ENCODE measurements around the gene TPPP2. TPM values are rescaled to one million over a fixed set of nuclear protein-coding genes. Genes with fewer than 3 reads are reported as not detected.
"Not testable (repeated sequence)": the region's sequence is repeated elsewhere in the genome, so short reads cannot be mapped to it uniquely, and the experiment has no call there.

The TPPP2 gene
- total RNA-seq, 3 donors from 2014 or later = not detected

GRCh38 chr14:21039585-21040369, 9.8 kb downstream of the TPPP2 start:
- Mint-ChIP-seq H3K9me3 (no peaks in the 10 kb centered on the region), H3K4me3 (no peak overlapping the region), H3K4me1 (ENCODE audit: low read depth) (peaks cover 9% of the 10 kb centered on the region), H3K36me3 (ENCODE audit: insufficient read depth) (no peaks in the 10 kb centered on the region), H3K27me3 (ENCODE audit: low read depth) (peaks cover 3% of the 10 kb centered on the region)
- peak; percentile 56 to 59 for ATAC-seq
- DNase-seq = no peak

GRCh38 chr14:21040370-21040925, 10.4 kb downstream of the TPPP2 start:
- ATAC-seq = no peak
- H3K4me3 Mint-ChIP-seq = no peak overlapping the region
- H3K27me3 Mint-ChIP-seq (ENCODE audit: low read depth) = peaks cover 5% of the 10 kb centered on the region
- H3K4me1 Mint-ChIP-seq (ENCODE audit: low read depth) = peaks cover 12% of the 10 kb centered on the region
- H3K36me3 Mint-ChIP-seq (ENCODE audit: insufficient read depth) = no peaks in the 10 kb centered on the region
- DNase-seq = no peak
- no peaks in the 10 kb centered on the region for H3K9me3 Mint-ChIP-seq

- not testable (repeated sequence) for H3K36me3 Mint-ChIP-seq (ENCODE audit: insufficient read depth); H3K9me3 Mint-ChIP-seq; ATAC-seq; DNase-seq; H3K27me3 Mint-ChIP-seq (ENCODE audit: low read depth); H3K4me3 Mint-ChIP-seq
- peaks cover 12% of the 10 kb centered on the region for H3K4me1 Mint-ChIP-seq (ENCODE audit: low read depth)
These were observed 10.9 kb downstream of the TPPP2 start for GRCh38 chr14:21040941-21041340.

- DNase-seq (no peak), ATAC-seq (no peak)
- H3K4me3 Mint-ChIP-seq = no peak within 1 kb of the TSS
- H3K9me3 Mint-ChIP-seq = no peaks in the 10 kb centered on the region
- peaks cover 5% of the 10 kb centered on the region for H3K27me3 Mint-ChIP-seq (ENCODE audit: low read depth)
- peaks cover 12% of the 10 kb centered on the region for H3K4me1 Mint-ChIP-seq (ENCODE audit: low read depth)
- H3K36me3 Mint-ChIP-seq (ENCODE audit: insufficient read depth) = no peaks in the 10 kb centered on the region
These were observed 11.8 kb downstream of the TPPP2 start, which contains the start of gene RNASE7 for GRCh38 chr14:21041676-21042433. TSS of gene RNASE7 (plus strand) at chr14:21042362. CDS start at chr14:21042993, 631 bp downstream.

- peaks cover 5% of the 10 kb centered on the region for H3K27me3 Mint-ChIP-seq (ENCODE audit: low read depth)
- no peaks in the 10 kb centered on the region for H3K9me3 Mint-ChIP-seq
- H3K4me3 Mint-ChIP-seq = no peak overlapping the region
- ATAC-seq (no peak), DNase-seq (no peak)
- peaks cover 12% of the 10 kb centered on the region for H3K4me1 Mint-ChIP-seq (ENCODE audit: low read depth)
- no peaks in the 10 kb centered on the region for H3K36me3 Mint-ChIP-seq (ENCODE audit: insufficient read depth)
These were observed 12.9 kb downstream of the TPPP2 start for GRCh38 chr14:21042918-21043317.

- DNase-seq (no peak), ATAC-seq (no peak)
- Mint-ChIP-seq H3K4me1 (ENCODE audit: low read depth) (peaks cover 12% of the 10 kb centered on the region), H3K27me3 (ENCODE audit: low read depth) (peaks cover 7% of the 10 kb centered on the region), H3K4me3 (no peak overlapping the region), H3K9me3 (no peaks in the 10 kb centered on the region), H3K36me3 (ENCODE audit: insufficient read depth) (no peaks in the 10 kb centered on the region)
These were observed 13.5 kb downstream of the TPPP2 start for GRCh38 chr14:21043387-21043973.

GRCh38 chr14:21043974-21044618, 14.1 kb downstream of the TPPP2 start:
- H3K4me3 Mint-ChIP-seq = no peak overlapping the region
- H3K9me3 Mint-ChIP-seq = no peaks in the 10 kb centered on the region
- ATAC-seq (no peak), DNase-seq (no peak)
- H3K27me3 Mint-ChIP-seq (ENCODE audit: low read depth) = peaks cover 9% of the 10 kb centered on the region
- no peaks in the 10 kb centered on the region for H3K36me3 Mint-ChIP-seq (ENCODE audit: insufficient read depth)
- peaks cover 12% of the 10 kb centered on the region for H3K4me1 Mint-ChIP-seq (ENCODE audit: low read depth)

GRCh38 chr14:21047378-21047781, 17.4 kb downstream of the TPPP2 start:
- peaks cover 13% of the 10 kb centered on the region for H3K27me3 Mint-ChIP-seq (ENCODE audit: low read depth)
- H3K4me3 Mint-ChIP-seq = no peak overlapping the region
- peaks cover 12% of the 10 kb centered on the region for H3K4me1 Mint-ChIP-seq (ENCODE audit: low read depth)
- ATAC-seq = no peak
- no peaks in the 10 kb centered on the region for H3K9me3 Mint-ChIP-seq
- no peak for DNase-seq
- no peaks in the 10 kb centered on the region for H3K36me3 Mint-ChIP-seq (ENCODE audit: insufficient read depth)

- peaks cover 10% of the 10 kb centered on the region for H3K27me3 Mint-ChIP-seq (ENCODE audit: low read depth)
- DNase-seq (no peak), ATAC-seq (no peak)
- H3K4me1 Mint-ChIP-seq (ENCODE audit: low read depth) = peaks cover 10% of the 10 kb centered on the region
- no peaks in the 10 kb centered on the region for H3K9me3 Mint-ChIP-seq
- H3K36me3 Mint-ChIP-seq (ENCODE audit: insufficient read depth) = no peaks in the 10 kb centered on the region
- no peak overlapping the region for H3K4me3 Mint-ChIP-seq
These were observed 18.6 kb downstream of the TPPP2 start for GRCh38 chr14:21048638-21049037.

GRCh38 chr14:21049271-21049673, 19.3 kb downstream of the TPPP2 start:
- Mint-ChIP-seq H3K9me3 (no peaks in the 10 kb centered on the region), H3K4me3 (no peak overlapping the region), H3K27me3 (ENCODE audit: low read depth) (peaks cover 10% of the 10 kb centered on the region), H3K36me3 (ENCODE audit: insufficient read depth) (no peaks in the 10 kb centered on the region), H3K4me1 (ENCODE audit: low read depth) (peaks cover 8% of the 10 kb centered on the region)
- DNase-seq = no peak
- no peak for ATAC-seq

- ATAC-seq (no peak), DNase-seq (no peak)
- Mint-ChIP-seq H3K4me3 (no peak overlapping the region), H3K27me3 (ENCODE audit: low read depth) (peaks cover 8% of the 10 kb centered on the region), H3K4me1 (ENCODE audit: low read depth) (no peaks in the 10 kb centered on the region), H3K36me3 (ENCODE audit: insufficient read depth) (no peaks in the 10 kb centered on the region), H3K9me3 (no peaks in the 10 kb centered on the region)
These were observed 20.6 kb downstream of the TPPP2 start for GRCh38 chr14:21050597-21050996.

GRCh38 chr14:21053184-21054122, 23.4 kb downstream of the TPPP2 start:
- Mint-ChIP-seq H3K4me1 (ENCODE audit: low read depth) (no peaks in the 10 kb centered on the region), H3K4me3 (no peak overlapping the region), H3K27me3 (ENCODE audit: low read depth) (peaks cover 7% of the 10 kb centered on the region), H3K36me3 (ENCODE audit: insufficient read depth) (no peaks in the 10 kb centered on the region), H3K9me3 (no peaks in the 10 kb centered on the region)
- DNase-seq = no peak
- no peak for ATAC-seq

- Mint-ChIP-seq H3K4me1 (ENCODE audit: low read depth) (no peaks in the 10 kb centered on the region), H3K4me3 (no peak overlapping the region), H3K36me3 (ENCODE audit: insufficient read depth) (no peaks in the 10 kb centered on the region), H3K27me3 (ENCODE audit: low read depth) (peaks cover 4% of the 10 kb centered on the region), H3K9me3 (no peaks in the 10 kb centered on the region)
- ATAC-seq (peak in 1 of 2 donors; percentile 23), DNase-seq (no peak)
These were observed 24.2 kb downstream of the TPPP2 start for GRCh38 chr14:21054123-21054767.
